GM12891 (cell line): Measurements from ENCODE around the gene FSTL5.
"Not testable (repeated sequence)": the region's sequence is repeated elsewhere in the genome, so short reads cannot be mapped to it uniquely, and the experiment has no call there.

Source experiments
- DNase-seq: peaks from one replicate; pipeline ENCODE4 v3.0.0; 2011; ENCODE audit warnings: low spot score; ENCODE audit not compliant: insufficient read length
- FAIRE-seq: peaks from 2 replicates; lab custom pipeline; 2011; peaks lifted over from hg19 to GRCh38; lab: Jason Lieb, UNC
- PAX5 ChIP-seq: IDR thresholded peaks from 2 replicates; pipeline ENCODE4 v1.6.1; 2011; ENCODE audit warnings: low read length, moderate library complexity, mild to moderate bottlenecking; ENCODE audit not compliant: insufficient read depth, severe bottlenecking
- POLR2A ChIP-seq: IDR thresholded peaks from 2 replicates; pipeline ENCODE4 v1.6.1; 2011; ENCODE audit warnings: low read depth, low read length, control low read depth
- POLR2AphosphoS5 ChIP-seq: IDR thresholded peaks from 2 replicates; pipeline ENCODE4 v1.6.1; 2011; ENCODE audit warnings: low read depth, low read length, control low read depth
- POU2F2 ChIP-seq: IDR thresholded peaks from 2 replicates; pipeline ENCODE4 v1.6.1; 2011; ENCODE audit warnings: low read depth, mild to moderate bottlenecking, control low read depth, low read length, moderate library complexity
- SPI1 ChIP-seq: IDR thresholded peaks from 2 replicates; pipeline ENCODE4 v1.6.1; 2011; ENCODE audit warnings: low read depth, low read length, control low read depth
- TAF1 ChIP-seq: IDR thresholded peaks from 2 replicates; pipeline ENCODE4 v1.6.1; 2011; ENCODE audit warnings: low read depth, low read length, control low read depth

The FSTL5 gene

DNA sequence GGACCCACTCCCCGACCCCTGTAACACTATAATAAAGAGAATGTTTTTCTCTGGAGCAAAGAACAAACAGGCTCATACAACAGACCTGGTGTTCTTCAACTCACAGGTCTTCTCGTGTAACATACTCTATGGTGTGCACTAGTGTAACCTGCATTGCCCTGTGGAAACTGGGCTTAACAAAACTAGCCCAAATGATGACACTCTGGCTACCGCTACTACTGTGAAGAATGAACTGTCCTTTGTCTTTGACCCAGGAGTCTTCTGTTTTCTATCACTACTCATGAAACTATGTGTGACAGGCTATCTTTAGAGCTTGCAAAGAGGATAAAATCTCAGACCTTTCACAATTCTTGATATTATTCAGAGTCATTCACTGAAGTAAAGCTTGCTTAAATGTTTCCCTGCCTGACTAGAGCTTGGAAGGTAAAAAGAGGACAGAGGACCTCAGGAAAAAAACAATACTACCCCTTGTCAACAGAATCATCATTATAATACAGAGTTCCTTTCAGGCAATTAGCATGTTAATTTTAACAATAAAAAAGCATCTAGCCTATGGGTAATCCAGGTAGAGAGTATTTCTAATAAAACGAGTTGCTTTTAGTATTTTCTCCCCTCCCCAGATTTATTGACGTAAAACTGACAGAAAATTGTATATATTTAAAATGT is 59.2 kb downstream of the FSTL5 start:
- TF ChIP-seq POU2F2 (no peak), TAF1 (no peak), POLR2A (no peak), SPI1 (no peak), PAX5 (no peak), POLR2AphosphoS5 (no peak)
- FAIRE-seq, result no peak
- DNase-seq, result no peak

DNA sequence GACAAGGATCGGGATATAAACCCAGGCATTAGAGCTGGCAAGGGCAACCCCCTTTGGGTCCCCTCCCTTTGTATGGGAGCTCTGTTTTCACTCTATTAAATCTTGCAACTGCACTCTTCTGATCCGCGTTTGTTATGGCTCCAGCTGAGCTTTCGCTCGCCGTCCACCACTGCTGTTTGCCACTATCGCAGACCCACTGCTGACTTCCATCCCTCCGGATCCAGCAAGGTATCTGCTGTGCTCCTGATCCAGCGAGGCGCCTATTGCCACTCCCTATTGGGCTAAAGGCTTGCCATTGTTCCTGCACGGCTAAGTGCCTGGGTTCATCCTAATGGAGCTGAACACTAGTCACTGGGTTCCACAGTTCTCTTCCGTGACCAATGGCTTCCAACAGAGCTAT is 59.9 kb downstream of the FSTL5 start:
- DNase-seq, FAIRE-seq: not testable (repeated sequence)

DNA sequence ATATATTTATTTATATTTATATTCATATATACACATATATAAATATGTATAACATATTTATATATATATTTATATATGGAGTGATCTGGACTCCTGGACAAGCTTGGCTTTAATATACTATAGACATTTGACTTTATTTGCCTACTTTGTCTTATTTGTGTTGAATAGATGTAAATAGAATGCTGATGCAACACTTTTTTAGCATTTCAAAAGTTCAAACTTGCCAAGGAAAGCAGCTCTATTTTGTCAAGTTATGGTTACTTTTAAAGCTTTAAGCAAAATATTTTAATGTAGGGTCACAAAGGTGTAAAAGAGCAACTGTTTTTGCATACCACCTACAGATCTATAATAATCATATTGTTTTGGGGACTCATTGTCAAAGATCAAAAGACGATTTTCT is 61.1 kb downstream of the FSTL5 start:
- FAIRE-seq (no peak), DNase-seq (no peak)
- TF ChIP-seq TAF1, result no peak
- no peak for TF ChIP-seq PAX5
- TF ChIP-seq SPI1, result no peak

DNA sequence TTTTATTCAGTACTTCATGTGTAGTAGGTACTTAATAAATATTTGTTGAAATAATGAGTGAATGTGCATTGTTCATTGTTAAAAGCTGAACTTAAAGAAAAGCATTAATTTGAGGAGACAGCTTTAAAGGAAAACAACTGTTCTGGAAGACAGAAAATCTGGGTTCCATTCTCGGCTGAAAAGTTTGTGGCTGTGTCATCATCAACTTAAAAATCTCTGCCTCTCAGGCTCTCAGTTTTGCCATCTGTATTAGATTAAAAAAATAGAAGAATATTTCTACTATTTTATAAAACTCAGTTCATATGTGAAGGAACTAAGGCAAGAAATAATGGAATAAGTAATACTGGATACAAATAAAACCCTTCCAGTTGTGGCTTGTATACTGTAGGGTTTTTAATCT is 62.5 kb downstream of the FSTL5 start:
- FAIRE-seq, result no peak
- DNase-seq, result no peak
- TF ChIP-seq SPI1, result no peak
- no peak for TF ChIP-seq POLR2A
- no peak for TF ChIP-seq TAF1
- no peak for TF ChIP-seq POU2F2
- TF ChIP-seq PAX5, result no peak
- no peak for TF ChIP-seq POLR2AphosphoS5

DNA sequence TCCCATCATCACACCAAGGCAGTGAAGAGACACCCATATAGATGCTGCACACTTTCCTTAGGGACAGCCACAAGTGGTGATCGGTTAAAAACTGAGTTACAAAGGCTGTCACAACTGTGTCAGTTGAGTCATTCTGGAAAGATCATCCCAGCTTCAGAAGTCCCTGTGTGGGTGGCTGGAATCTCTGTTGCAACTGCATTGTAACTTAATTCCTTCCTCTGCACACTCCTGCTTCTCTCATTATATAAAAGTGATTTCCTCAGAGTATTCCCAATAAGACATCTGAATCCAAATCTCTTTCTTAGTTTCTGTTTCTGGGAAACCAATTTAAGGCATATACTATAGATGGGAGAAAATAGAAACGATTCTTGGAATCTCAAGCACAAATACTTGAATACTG is 88.1 kb downstream of the FSTL5 start:
- no peak for FAIRE-seq
- TF ChIP-seq POU2F2, result no peak
- no peak for DNase-seq

DNA sequence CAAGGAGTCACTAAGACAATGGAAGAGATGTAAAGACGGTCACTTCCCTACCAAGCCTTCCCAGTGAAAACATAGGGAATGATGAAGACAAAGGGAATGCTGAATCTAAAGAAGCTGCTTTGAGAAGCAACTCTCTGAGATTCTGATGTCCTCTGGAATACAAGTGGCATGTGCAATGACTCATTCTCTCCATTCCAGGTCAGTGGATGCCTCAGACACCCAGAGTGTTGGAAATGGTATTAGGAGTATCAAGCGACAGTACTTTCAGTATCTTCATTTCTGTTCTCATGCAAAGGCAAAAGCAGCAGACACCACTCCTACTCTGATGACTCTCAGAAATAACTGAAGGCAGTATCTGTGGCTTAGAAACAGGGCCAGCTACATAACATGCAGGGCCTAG is 102.6 kb downstream of the FSTL5 start:
- FAIRE-seq, result no peak
- TF ChIP-seq SPI1 (no peak), TAF1 (no peak), POU2F2 (no peak), PAX5 (no peak), POLR2A (no peak), POLR2AphosphoS5 (no peak)

DNA sequence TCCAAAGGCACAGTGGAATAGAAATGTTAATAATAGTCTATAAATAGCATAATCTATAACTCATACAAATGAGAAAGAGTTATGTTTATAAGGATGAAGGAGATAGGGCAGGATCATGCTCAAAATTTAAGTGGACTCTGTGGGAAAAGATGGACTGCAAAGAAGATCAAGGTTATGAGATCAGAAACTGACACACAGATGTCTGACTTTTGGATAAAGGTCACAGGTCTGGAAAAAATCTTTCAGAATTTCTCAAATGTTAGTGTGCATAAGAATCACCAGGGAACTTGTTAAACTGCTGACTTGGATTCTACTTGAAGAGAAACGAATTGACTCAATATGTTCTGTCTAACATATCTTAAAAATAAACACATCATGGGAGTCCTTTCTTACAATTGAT is 104.1 kb downstream of the FSTL5 start:
- TF ChIP-seq POLR2AphosphoS5 (no peak), POU2F2 (no peak), POLR2A (no peak), SPI1 (no peak), PAX5 (no peak), TAF1 (no peak)
- DNase-seq (no peak), FAIRE-seq (no peak)

More for the DNA sequence above, 102.6 kb downstream of the FSTL5 start:
- DNase-seq, result no peak

DNA sequence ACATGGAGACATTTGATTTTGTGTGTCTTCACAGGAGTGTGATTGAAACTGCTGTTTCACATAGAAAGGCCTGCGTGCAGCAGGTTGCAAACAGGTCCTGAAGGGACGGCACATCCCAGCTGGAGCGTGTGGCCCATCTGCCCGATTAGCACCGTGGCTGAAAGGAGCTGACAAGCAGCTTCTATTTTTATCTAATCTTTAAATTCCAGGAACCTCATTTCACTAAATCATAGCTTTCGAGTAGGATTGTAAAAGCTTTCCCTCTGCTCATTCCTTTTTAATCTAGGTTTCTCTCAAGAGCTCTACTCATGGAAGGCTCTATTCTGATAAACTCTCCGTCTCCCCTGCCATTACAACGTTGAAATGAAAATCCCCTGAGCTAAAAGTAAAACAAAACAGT is 106.8 kb downstream of the FSTL5 start:
- no peak for FAIRE-seq
- TF ChIP-seq TAF1, result no peak
- TF ChIP-seq POLR2A, result no peak
- no peak for TF ChIP-seq POU2F2
- no peak for TF ChIP-seq PAX5
- TF ChIP-seq SPI1, result no peak
- no peak for TF ChIP-seq POLR2AphosphoS5
- no peak for DNase-seq

DNA sequence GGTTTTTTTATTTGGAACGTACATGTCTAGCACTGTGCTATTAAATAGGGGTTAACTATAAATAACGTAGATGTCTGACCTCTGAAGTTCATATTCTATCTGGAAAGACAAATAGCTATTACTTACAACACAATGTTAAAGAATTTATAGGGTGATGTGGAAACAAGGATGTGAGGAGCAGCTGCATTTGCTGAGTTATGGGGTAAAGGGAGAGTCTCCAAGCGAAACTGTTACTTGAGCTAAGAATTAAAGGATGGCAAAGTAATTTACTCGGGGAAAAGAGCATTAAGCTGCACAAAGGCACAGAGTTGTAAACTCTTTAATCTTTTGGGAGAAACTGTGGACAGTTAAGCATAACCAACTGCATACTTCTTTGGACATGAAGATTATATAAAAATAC is 117.7 kb downstream of the FSTL5 start:
- TF ChIP-seq PAX5, result no peak
- no peak for TF ChIP-seq POLR2AphosphoS5
- no peak for TF ChIP-seq SPI1
- no peak for TF ChIP-seq POLR2A
- TF ChIP-seq TAF1, result no peak
- TF ChIP-seq POU2F2, result no peak
- no peak for FAIRE-seq

DNA sequence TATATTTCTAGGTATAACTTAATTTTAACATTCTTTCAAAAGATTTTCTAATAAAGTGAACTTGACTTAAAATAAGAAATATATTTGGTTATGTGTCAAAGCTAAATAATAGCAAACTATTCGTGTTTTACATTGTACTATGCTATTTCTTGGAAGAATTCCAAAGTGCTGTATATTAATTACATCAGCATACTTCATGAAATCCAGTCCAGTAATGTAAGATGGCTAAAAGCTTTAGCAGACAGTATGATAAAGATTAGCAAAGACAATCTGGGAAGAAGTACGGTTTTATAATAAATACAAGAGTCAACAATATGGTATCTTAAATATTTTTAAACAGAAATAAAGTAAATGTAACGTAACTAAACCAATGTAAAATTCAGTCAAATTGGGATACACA is 125.7 kb downstream of the FSTL5 start:
- no peak for TF ChIP-seq SPI1
- no peak for TF ChIP-seq POLR2A
- no peak for TF ChIP-seq POU2F2
- no peak for TF ChIP-seq PAX5
- no peak for TF ChIP-seq POLR2AphosphoS5
- no peak for TF ChIP-seq TAF1
- no peak for DNase-seq
- no peak for FAIRE-seq

More for the DNA sequence above, 117.7 kb downstream of the FSTL5 start:
- DNase-seq, result no peak

DNA sequence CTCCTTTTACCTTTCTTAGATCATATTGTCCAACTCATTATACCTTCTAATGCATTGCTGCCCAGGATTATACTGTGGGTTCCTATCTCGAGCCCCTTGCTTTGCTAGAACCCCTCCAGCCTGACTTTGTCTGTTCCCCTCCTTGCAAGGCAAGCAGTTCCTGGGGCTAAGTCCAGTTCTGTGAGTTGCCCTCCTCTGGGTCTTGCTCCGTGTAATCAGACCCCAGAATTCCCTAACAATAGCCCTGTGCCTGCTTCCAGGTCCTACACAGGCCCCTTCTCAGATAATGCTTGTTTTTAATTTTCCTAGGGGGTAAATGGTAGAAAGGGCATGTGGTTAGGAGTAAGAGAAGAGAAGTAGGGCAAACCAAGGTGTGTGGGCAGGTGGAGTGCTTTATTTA is 145.9 kb downstream of the FSTL5 start:
- FAIRE-seq, result no peak
- no peak for TF ChIP-seq POLR2A
- TF ChIP-seq POU2F2, result no peak
- TF ChIP-seq PAX5, result no peak
- TF ChIP-seq TAF1, result no peak
- TF ChIP-seq POLR2AphosphoS5, result no peak
- no peak for TF ChIP-seq SPI1
- DNase-seq, result no peak
